ENCODE measurements around the gene WDR77. TPM values are rescaled to one million over a fixed set of nuclear protein-coding genes. Genes with fewer than 3 reads are reported as not detected.

Gene WDR77
- polyA plus RNA-seq, 4 donors: 40.3 to 43.2 (median 41.0) TPM

Other genes with a start within 250 kb of the WDR77 start
- gene DENND2D, start 248.6 kb downstream of the WDR77 start, polyA plus RNA-seq (ENCODE audit: insufficient read length in 4 of 4): 10 to 100 TPM; 15.1 to 20.4 (median 18.0) TPM
- gene CHI3L2, start 221.5 kb downstream of the WDR77 start, polyA plus RNA-seq (ENCODE audit: insufficient read length in 4 of 4): under 1 TPM; 0.23 to 0.47 (median 0.32) TPM
- gene CHIA, start 158.4 kb downstream of the WDR77 start, polyA plus RNA-seq (ENCODE audit: insufficient read length in 4 of 4): not detected
- gene OVGP1, start 21.5 kb downstream of the WDR77 start, polyA plus RNA-seq (ENCODE audit: insufficient read length in 4 of 4): 1 to 10 TPM; 3.0 to 5.4 (median 3.8) TPM
- 100 to 1,000 TPM; 381 to 438 (median 392) TPM for gene ATP5PB, start 208 bp upstream of the WDR77 start, polyA plus RNA-seq (ENCODE audit: insufficient read length in 4 of 4)
- 1 to 10 TPM; 3.4 to 4.8 (median 3.8) TPM for gene C1orf162, start 24.7 kb upstream of the WDR77 start, polyA plus RNA-seq (ENCODE audit: insufficient read length in 4 of 4)
- under 1 TPM; 0.50 to 0.83 (median 0.61) TPM for gene ADORA3, start 54.4 kb upstream of the WDR77 start, polyA plus RNA-seq (ENCODE audit: insufficient read length in 4 of 4)
- gene TMIGD3, start 54.4 kb upstream of the WDR77 start, polyA plus RNA-seq (ENCODE audit: insufficient read length in 4 of 4): 1 to 10 TPM; 1.0 to 1.8 (median 1.1) TPM
- gene RAP1A, start 170.5 kb upstream of the WDR77 start, polyA plus RNA-seq (ENCODE audit: insufficient read length in 4 of 4): 10 to 100 TPM; 73.9 to 92.6 (median 86.1) TPM

Measured in right renal pelvis (tissue), 4 donors.